Loucy (cell line): ENCODE measurements around the gene NEDD4.
"Not testable (repeated sequence)": the region's sequence is repeated elsewhere in the genome, so short reads cannot be mapped to it uniquely, and the experiment has no call there.

ENCODE experiments used
- H2AFZ ChIP-seq: fragments of 200-600 bp; sonication (generic); 2 replicates; pipeline ENCODE4 v1.6.0; 2016; ENCODE audit warnings: antibody characterized with exemption, mild to moderate bottlenecking, low read length, moderate library complexity
- H3F3A ChIP-seq: fragments of 200-600 bp; 2 replicates; pipeline ENCODE4 v1.6.0; 2016; ENCODE audit warnings: antibody characterized with exemption, low read depth, mild to moderate bottlenecking
- H3K27me3 ChIP-seq: fragments of 200-600 bp; sonication (generic); 2 replicates; pipeline ENCODE4 v1.6.1; 2014; ENCODE audit warnings: low read length, mild to moderate bottlenecking; ENCODE audit not compliant: insufficient read depth, poor library complexity, severe bottlenecking
- H3K36me3 ChIP-seq: fragments of 200-600 bp; sonication (generic); 2 replicates; pipeline ENCODE4 v1.6.1; 2016; ENCODE audit warnings: low read length; ENCODE audit not compliant: insufficient read depth
- H3K4me1 ChIP-seq: fragments of 200-600 bp; sonication (generic); 2 replicates; pipeline ENCODE4 v1.5.1; 2014; ENCODE audit warnings: low read length, mild to moderate bottlenecking; ENCODE audit not compliant: insufficient read depth, poor library complexity, severe bottlenecking
- H3K4me2 ChIP-seq: fragments of 200-600 bp; sonication (generic); 2 replicates; pipeline ENCODE4 v1.6.0; 2014; ENCODE audit warnings: antibody characterized with exemption, low read length, low read depth, mild to moderate bottlenecking; ENCODE audit not compliant: poor library complexity, severe bottlenecking
- H3K4me3 ChIP-seq: fragments of 200-600 bp; sonication (generic); 2 replicates; pipeline ENCODE4 v1.5.1; 2014; ENCODE audit warnings: low read length, mild to moderate bottlenecking, mixed read lengths; ENCODE audit not compliant: poor library complexity, severe bottlenecking
- H3K79me2 ChIP-seq: fragments of 200-600 bp; sonication (generic); 2 replicates; pipeline ENCODE4 v1.6.1; 2014; ENCODE audit warnings: low read length; ENCODE audit not compliant: insufficient read depth
- H3K9ac ChIP-seq: fragments of 200-600 bp; sonication (generic); 2 replicates; pipeline ENCODE4 v1.6.0; 2014; ENCODE audit warnings: mild to moderate bottlenecking, low read depth, low read length, moderate library complexity; ENCODE audit not compliant: poor library complexity, severe bottlenecking
- H3K9me2 ChIP-seq: fragments of 200-600 bp; sonication (generic); replicated peaks from 2 replicates; pipeline ENCODE4 v1.6.1; 2016; ENCODE audit warnings: low read depth, low read length, mixed read lengths
- H3K9me3 ChIP-seq: fragments of 200-600 bp; sonication (generic); 2 replicates; pipeline ENCODE4 v1.6.1; 2014; ENCODE audit warnings: mild to moderate bottlenecking, antibody characterized with exemption, low read length, low read depth; ENCODE audit not compliant: insufficient read depth
- H4K20me1 ChIP-seq: fragments of 200-600 bp; sonication (generic); 2 replicates; pipeline ENCODE4 v1.6.0; 2014; ENCODE audit warnings: antibody characterized with exemption, low read length, mild to moderate bottlenecking; ENCODE audit not compliant: insufficient read depth, poor library complexity, severe bottlenecking
- EZH2phosphoT487 ChIP-seq: fragments of 200-600 bp; IDR thresholded peaks from 2 replicates; pipeline ENCODE4 v1.6.1; 2018; ENCODE audit warnings: antibody characterized with exemption, mild to moderate bottlenecking, moderate library complexity, borderline replicate concordance
- TF ChIP-seq, protein P1 (sequence below): fragments of 200-600 bp; sonication (generic); conservative IDR thresholded peaks from 2 replicates; pipeline ENCODE4 v1.5.1; 2014; ENCODE audit warnings: mild to moderate bottlenecking, antibody characterized with exemption, low read length

Gene NEDD4

DNA sequence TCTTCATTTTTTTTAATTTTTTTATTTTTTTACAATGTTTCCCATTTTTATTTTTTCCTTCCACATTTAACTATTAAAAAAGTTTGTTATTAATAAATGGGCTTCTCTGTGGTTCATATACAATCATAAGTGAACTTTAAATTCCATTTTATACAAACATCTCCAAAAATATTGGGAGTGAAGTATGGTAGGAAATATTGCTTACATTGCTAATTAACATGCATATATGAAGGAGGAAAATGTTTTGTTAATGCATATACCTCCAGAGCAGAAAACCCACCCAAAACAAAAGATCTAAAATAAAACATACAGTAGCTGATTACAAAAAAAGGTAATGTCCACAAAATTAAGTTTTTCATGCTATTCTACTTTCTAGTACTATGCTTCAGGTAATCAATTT, 9.9 kb upstream of the NEDD4 start:
- H3F3A ChIP-seq, H3K4me2 ChIP-seq, H2AFZ ChIP-seq, H3K9me3 ChIP-seq, H3K36me3 ChIP-seq, H4K20me1 ChIP-seq, H3K79me2 ChIP-seq, H3K4me1 ChIP-seq, H3K9ac ChIP-seq, H3K9me2 ChIP-seq, H3K27me3 ChIP-seq, H3K4me3 ChIP-seq: not testable (repeated sequence)

DNA sequence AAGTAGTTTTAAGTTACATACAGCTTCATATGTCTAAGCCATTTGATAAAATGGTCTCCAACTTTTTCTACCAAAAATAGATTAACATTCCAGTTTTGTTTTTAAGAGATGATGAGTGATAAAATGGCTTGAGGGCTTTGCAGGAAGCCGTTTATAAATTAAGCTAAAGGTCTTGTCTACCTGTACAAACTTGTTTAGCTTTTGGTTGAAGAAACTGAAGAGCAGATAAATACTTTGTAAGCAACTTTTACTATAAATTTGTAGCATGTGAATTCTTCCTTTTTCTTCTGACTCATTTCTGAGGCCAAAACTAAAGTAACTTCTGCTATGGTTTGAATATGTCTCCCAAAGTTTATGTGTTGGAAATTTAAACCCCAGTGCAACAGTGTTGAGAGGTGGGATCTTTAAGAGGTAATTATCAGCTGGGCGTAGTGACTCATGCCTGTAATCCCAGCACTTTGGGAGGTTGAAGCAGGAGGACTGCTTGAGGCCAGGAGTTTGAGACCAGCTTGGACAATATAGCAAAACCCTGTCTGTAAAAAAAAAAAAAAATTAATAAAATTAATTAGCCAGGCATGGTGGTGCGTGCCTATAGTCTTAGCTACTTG, 8.2 kb upstream of the NEDD4 start:
- H3K4me2 ChIP-seq: no peak overlapping the region
- H3K9me3 ChIP-seq: no peaks in the 10 kb centered on the region
- H3K79me2 ChIP-seq: no peaks in the 10 kb centered on the region
- no peaks in the 10 kb centered on the region for H4K20me1 ChIP-seq
- H3K4me3 ChIP-seq: no peak overlapping the region
- no peaks in the 10 kb centered on the region for H3K9me2 ChIP-seq
- H3K36me3 ChIP-seq: no peaks in the 10 kb centered on the region
- TF ChIP-seq, protein P1, sequence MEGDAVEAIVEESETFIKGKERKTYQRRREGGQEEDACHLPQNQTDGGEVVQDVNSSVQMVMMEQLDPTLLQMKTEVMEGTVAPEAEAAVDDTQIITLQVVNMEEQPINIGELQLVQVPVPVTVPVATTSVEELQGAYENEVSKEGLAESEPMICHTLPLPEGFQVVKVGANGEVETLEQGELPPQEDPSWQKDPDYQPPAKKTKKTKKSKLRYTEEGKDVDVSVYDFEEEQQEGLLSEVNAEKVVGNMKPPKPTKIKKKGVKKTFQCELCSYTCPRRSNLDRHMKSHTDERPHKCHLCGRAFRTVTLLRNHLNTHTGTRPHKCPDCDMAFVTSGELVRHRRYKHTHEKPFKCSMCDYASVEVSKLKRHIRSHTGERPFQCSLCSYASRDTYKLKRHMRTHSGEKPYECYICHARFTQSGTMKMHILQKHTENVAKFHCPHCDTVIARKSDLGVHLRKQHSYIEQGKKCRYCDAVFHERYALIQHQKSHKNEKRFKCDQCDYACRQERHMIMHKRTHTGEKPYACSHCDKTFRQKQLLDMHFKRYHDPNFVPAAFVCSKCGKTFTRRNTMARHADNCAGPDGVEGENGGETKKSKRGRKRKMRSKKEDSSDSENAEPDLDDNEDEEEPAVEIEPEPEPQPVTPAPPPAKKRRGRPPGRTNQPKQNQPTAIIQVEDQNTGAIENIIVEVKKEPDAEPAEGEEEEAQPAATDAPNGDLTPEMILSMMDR: no peak
- no peak for TF ChIP-seq EZH2phosphoT487
- H3F3A ChIP-seq: no peaks in the 10 kb centered on the region
- H3K9ac ChIP-seq: no peak overlapping the region
- no peaks in the 10 kb centered on the region for H3K4me1 ChIP-seq
- H2AFZ ChIP-seq: no peak overlapping the region
- no peaks in the 10 kb centered on the region for H3K27me3 ChIP-seq

DNA sequence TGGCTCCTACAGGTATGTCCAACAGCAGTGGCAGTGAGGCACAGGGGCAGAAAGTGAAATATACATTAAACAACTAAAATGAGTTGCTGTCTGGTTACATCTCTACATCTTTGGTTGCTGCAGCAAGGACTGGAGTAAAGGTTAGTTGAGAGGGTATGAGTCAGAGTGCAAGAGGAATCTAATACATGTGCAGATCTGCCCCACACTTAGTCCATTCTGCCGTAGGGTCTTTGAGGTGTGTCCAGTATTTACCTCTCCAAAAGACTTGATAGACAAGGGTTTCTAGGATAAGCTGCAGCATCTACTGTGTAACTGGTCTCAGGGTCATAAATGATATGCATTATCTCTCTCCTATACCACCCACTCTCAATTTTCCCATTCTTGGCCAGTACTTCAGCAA, 6.2 kb upstream of the NEDD4 start:
- Histone ChIP-seq H3K9ac (no peak overlapping the region), H4K20me1 (no peaks in the 10 kb centered on the region), H2AFZ (no peak overlapping the region), H3K79me2 (no peaks in the 10 kb centered on the region), H3K4me1 (no peaks in the 10 kb centered on the region), H3K9me3 (no peaks in the 10 kb centered on the region), H3K36me3 (no peaks in the 10 kb centered on the region), H3K4me3 (no peak overlapping the region), H3K27me3 (no peaks in the 10 kb centered on the region), H3K4me2 (no peak overlapping the region), H3K9me2 (no peaks in the 10 kb centered on the region), H3F3A (no peaks in the 10 kb centered on the region)
- TF ChIP-seq, protein P1: no peak
- TF ChIP-seq EZH2phosphoT487: no peak

DNA sequence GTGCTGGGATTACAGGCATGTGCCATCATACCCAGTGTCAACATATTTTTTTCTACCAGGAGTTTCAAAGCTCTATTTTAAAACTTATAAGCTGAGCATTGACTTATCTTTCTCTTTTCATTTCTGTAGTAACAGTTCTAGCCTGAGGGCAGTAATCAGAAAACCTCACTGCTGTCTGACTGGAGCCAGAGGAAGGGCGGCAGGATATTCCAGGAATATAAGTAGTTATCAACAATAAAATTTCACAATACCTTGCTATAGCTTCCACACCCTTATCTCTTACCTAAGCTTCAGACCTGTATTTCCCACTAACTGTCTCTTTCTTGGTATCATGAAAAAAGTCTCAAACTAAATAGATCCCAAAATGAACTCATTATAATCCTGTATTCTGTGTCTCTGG, 5.1 kb upstream of the NEDD4 start:
- no peak overlapping the region for H3K9ac ChIP-seq
- no peak overlapping the region for H3K4me3 ChIP-seq
- no peaks in the 10 kb centered on the region for H3K36me3 ChIP-seq
- H3K9me2 ChIP-seq: no peaks in the 10 kb centered on the region
- no peaks in the 10 kb centered on the region for H3F3A ChIP-seq
- no peak overlapping the region for H3K4me2 ChIP-seq
- H3K79me2 ChIP-seq: no peaks in the 10 kb centered on the region
- H3K4me1 ChIP-seq: peaks cover 5% of the 10 kb centered on the region
- H3K9me3 ChIP-seq: no peaks in the 10 kb centered on the region
- no peaks in the 10 kb centered on the region for H3K27me3 ChIP-seq
- TF ChIP-seq EZH2phosphoT487: no peak
- TF ChIP-seq, protein P1: no peak
- H2AFZ ChIP-seq: no peak overlapping the region
- no peaks in the 10 kb centered on the region for H4K20me1 ChIP-seq
